HG03135 (cell line): ENCODE results near the gene KAT2B.
A peak's percentile ranks its signal among the peaks of the same experiment; 100 is the strongest.
"Not testable (repeated sequence)": the region's sequence is repeated elsewhere in the genome, so short reads cannot be mapped to it uniquely, and the experiment has no call there.

Experiments
- ATAC-seq: cut with Tn5 transposase; IDR thresholded peaks from one replicate; pipeline ENCODE4 v1.9.1; 2021; ENCODE audit warnings: mild to moderate bottlenecking, moderate library complexity; ENCODE audit not compliant: unreplicated experiment

KAT2B gene

DNA sequence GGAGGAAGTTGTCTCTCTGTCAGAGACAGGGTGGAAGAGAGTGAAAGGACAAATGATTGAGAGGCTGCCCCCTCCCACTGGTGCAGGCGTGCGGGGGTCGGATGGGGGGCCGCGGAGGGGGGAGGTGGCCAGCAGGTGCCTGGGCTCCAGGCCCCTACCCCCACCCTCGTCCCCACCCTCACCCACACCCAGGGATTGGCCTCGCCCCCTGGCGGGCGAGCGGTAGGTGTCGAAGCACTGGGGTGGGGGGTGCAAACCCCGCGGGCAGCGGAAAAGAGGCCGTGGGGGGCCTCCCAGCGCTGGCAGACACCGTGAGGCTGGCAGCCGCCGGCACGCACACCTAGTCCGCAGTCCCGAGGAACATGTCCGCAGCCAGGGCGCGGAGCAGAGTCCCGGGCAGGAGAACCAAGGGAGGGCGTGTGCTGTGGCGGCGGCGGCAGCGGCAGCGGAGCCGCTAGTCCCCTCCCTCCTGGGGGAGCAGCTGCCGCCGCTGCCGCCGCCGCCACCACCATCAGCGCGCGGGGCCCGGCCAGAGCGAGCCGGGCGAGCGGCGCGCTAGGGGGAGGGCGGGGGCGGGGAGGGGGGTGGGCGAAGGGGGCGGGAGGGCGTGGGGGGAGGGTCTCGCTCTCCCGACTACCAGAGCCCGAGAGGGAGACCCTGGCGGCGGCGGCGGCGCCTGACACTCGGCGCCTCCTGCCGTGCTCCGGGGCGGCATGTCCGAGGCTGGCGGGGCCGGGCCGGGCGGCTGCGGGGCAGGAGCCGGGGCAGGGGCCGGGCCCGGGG, at the start of gene KAT2B:
KAT2B (plus strand) TSS at position 682 of the 783 bp plus-strand sequence; CDS start at position 714, 32 bp downstream.
- ATAC-seq = peak; percentile 54

- ATAC-seq = no peak
Observed at GRCh38 chr3:19994796-19995195, 45.5 kb upstream of the KAT2B start.

DNA sequence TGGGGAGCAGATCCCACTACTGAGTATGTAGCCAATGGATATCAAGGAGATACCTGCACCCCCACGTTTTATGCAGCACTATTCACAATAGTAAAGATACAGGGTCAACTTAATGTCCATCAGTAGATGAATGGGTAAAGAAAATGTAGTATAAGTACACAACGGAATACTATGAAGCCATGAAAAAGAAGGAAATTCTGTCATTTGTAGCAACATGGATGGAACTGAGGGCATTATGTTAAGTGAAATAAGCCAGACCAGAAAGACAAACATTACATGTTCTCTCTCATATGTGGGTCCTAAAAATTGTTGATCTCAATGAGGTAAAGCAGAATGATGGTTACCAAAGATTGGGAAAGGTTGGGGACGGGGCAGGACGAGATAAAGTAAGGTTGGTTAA, 42.7 kb upstream of the KAT2B start:
- ATAC-seq = no peak

DNA sequence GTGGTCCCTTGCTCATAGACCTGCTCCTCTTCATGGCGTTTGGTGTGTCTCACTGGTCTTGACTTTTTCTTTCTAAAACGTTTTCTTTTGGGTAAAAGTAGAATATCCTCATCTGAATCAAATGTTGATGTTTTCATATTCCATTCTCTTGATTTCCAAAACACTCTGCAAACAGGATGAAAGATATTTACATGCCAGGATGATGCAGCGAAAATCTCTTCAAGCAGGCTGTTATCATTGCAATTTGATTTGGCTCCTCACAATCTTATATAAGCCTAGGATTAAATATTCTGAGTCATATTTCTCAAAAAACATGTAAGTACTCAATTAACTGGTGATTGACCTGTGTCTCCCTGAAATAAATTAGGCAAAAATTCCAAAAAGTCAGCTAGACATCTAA, 38.3 kb upstream of the KAT2B start:
- no peak for ATAC-seq

- no peak for ATAC-seq
Observed at GRCh38 chr3:20007960-20008359, 32.3 kb upstream of the KAT2B start.

DNA sequence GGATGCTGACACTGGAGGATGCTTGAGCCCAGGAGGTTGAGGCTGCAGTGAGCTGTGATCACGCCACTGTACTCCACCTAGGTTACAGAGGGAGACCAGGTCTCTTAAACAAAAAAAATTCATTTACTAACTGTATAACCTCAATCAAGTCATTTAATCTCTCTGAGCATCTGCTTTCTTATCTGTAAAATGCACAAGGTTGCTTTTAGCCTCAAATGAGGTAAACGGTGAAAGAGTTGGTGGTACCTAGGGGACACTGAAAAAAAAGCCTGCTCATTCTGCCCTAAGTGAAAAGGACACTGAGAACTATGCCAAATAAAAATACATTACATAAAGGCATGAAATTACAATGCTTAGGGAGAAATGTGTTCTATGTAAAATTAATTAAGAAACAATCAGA, 31.6 kb upstream of the KAT2B start:
- no peak for ATAC-seq

DNA sequence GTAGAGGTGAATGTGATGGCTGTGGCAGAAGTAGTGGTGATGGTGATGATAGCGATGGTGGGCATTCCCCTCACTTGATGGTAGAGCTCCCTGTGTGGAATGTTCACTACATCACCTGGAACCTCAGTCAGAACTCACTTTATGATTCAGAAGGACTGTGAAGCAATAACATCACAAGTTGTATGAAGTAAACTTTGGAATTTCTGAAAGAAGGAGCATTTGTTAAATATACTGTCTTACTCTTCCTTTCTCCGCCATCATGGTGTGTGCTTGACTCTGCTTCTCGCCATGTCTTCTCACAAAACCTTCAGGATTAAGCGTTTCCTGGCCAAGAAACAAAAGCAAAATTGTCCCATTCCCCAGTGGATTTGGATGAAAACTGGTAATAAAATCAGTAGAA, 28.1 kb upstream of the KAT2B start, which contains the start of gene PP2D1:
PP2D1 (minus strand) TSS at position 101 of the 400 bp plus-strand sequence. CDS start 192 bp downstream, outside the sequence.
- no peak for ATAC-seq

DNA sequence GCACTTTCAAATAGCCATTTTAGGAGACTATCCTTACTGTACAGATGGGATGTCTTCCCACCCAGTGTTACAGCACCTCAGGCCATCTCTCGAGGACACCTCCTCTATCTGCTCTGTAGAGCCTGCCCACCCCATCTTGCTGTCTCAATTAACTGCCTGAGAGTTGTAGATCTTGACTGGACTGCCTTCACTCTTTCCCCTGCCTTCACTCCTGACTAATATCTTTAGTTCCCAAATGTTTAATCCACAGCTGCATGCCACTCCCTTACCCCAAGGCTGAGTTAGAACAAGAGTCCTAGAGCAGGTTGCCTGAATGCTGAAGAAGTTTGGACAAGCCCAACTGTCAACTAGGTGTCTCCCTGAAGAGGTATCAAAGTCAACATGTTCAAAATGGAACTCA, 26.9 kb upstream of the KAT2B start:
- ATAC-seq = no peak

- ATAC-seq = no peak
Observed at GRCh38 chr3:20015525-20015924, 24.7 kb upstream of the KAT2B start.

DNA sequence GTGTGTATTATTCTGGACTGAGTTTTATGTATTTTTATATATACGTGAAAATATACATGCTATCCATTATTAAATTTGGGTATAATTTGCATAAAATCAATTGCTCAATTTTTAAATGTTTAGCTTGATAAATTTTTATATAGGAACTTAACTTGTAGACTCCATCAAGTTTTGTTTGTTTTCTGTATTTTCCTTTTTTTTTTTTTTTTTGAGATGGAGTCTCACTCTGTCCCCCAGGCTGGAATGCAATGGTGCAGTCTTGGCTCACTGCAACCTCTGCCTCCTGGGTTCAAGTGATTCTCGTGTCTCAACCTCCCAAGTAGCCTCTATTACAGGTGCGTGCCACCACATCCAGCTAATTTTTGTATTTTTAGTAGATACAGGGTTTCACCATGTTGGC, 24.2 kb upstream of the KAT2B start:
- not testable (repeated sequence) for ATAC-seq

GRCh38 chr3:20022954-20023622, 17.2 kb upstream of the KAT2B start:
- no peak for ATAC-seq

- no peak for ATAC-seq
Observed at GRCh38 chr3:20023623-20024405, 16.4 kb upstream of the KAT2B start.

GRCh38 chr3:20027136-20027535, 13.1 kb upstream of the KAT2B start:
- no peak for ATAC-seq

GRCh38 chr3:20028905-20029331, 11.3 kb upstream of the KAT2B start:
- ATAC-seq = no peak

DNA sequence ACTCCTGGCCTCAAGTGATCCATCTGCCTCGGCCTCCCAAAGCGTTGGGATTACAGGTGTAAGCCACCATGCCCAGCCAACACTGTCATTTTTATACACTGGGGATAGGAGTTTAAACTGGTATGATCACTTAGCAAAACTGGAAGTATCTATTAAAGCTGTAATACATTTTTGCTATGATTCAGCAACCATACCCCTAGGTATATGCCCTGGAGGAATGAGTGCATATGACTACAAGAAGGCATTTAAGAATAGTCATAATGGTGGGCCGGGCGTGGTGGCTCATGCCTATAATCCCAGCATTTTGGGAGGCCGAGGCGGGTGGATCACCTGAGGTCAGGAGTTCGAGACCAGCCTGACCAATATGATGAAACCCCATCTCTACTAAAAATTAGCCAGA, 8.3 kb upstream of the KAT2B start:
- ATAC-seq = not testable (repeated sequence)

DNA sequence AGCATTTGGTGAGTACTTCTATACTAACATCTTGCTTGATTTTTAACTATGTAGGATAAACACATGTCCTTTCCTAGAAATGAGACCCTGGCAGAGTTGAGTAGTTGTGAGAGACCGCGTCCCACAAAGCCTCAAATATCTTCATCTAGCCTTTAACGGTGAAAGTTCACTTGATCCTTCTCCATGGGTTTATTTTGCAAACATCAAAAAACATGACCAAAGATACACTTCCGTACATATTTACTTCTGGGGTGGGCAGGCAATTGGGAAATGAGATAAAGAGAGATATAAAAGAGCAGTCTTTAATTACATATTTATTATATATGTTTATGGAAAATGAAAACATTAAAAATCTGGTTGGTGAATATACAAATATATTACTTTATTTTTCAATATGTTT, 5.2 kb upstream of the KAT2B start:
- no peak for ATAC-seq

- ATAC-seq = no peak
Observed at GRCh38 chr3:20037255-20037996, 2.8 kb upstream of the KAT2B start.

- ATAC-seq = no peak
Observed at GRCh38 chr3:20038699-20039465, 1.4 kb upstream of the KAT2B start.

GRCh38 chr3:20039466-20039764, 831 bp upstream of the KAT2B start:
- ATAC-seq = no peak

GRCh38 chr3:20040548-20041196, 426 bp downstream of the KAT2B start:
- ATAC-seq = peak; percentile 35
